Osteocyte (in vitro differentiated cells): ENCODE measurements around the gene UPF3A. TPM values are rescaled to one million over a fixed set of nuclear protein-coding genes. Genes with fewer than 3 reads are reported as not detected.
"Not testable (repeated sequence)": the region's sequence is repeated elsewhere in the genome, so short reads cannot be mapped to it uniquely, and the experiment has no call there.

Experiments used
- DNase-seq: peaks from one replicate; pipeline ENCODE4 v3.0.0; 2021; ENCODE audit warnings: mixed read lengths; ENCODE audit not compliant: unreplicated experiment; ENCODE audit errors: extremely low spot score
- H3K27ac Mint-ChIP-seq: one replicate; pipeline ENCODE4 v1.8.0; 2021; ENCODE audit warnings: mild to moderate bottlenecking, mixed read lengths; ENCODE audit not compliant: unreplicated experiment
- H3K27me3 Mint-ChIP-seq: one replicate; pipeline ENCODE4 v1.8.0; 2021; ENCODE audit warnings: mixed read lengths; ENCODE audit not compliant: unreplicated experiment
- H3K36me3 Mint-ChIP-seq: one replicate; pipeline ENCODE4 v1.8.0; 2021; ENCODE audit warnings: mixed read lengths; ENCODE audit not compliant: unreplicated experiment
- H3K4me1 Mint-ChIP-seq: one replicate; pipeline ENCODE4 v1.8.0; 2021; ENCODE audit warnings: mixed read lengths; ENCODE audit not compliant: unreplicated experiment
- H3K4me3 Mint-ChIP-seq: one replicate; pipeline ENCODE4 v1.8.0; 2021; ENCODE audit warnings: mild to moderate bottlenecking, moderate library complexity, mixed read lengths; ENCODE audit not compliant: unreplicated experiment
- H3K9me3 Mint-ChIP-seq: one replicate; pipeline ENCODE4 v1.8.0; 2021; ENCODE audit warnings: mixed read lengths; ENCODE audit not compliant: unreplicated experiment
- CTCF ChIP-seq: fragments of 200-600 bp; sonication (generic); IDR thresholded peaks from 2 replicates; pipeline ENCODE4 v1.5.0; 2021; ENCODE audit warnings: antibody characterized with exemption, mild to moderate bottlenecking, moderate library complexity
- total RNA-seq: library from RNA; stranded (reverse); gene quantifications from 2 replicates; pipeline ENCODE4 v1.2.1, GENCODE V29; 2021

Gene UPF3A
- total RNA-seq, 1 donor from 2014 or later: 63.1 TPM

- H3K9me3 Mint-ChIP-seq: no peaks in the 10 kb centered on the region
- H3K4me1 Mint-ChIP-seq: no peaks in the 10 kb centered on the region
- H3K27me3 Mint-ChIP-seq: no peaks in the 10 kb centered on the region
- no peak overlapping the region for H3K4me3 Mint-ChIP-seq
- no peak for DNase-seq
- no peak for TF ChIP-seq CTCF
- H3K27ac Mint-ChIP-seq: no peak overlapping the region
- H3K36me3 Mint-ChIP-seq: peaks cover 63% of the 10 kb centered on the region
These were observed 37.4 kb upstream of the UPF3A start for GRCh38 chr13:114243971-114244370.

- H3K27me3 Mint-ChIP-seq: no peaks in the 10 kb centered on the region
- H3K27ac Mint-ChIP-seq: no peak overlapping the region
- DNase-seq: no peak
- peaks cover 61% of the 10 kb centered on the region for H3K36me3 Mint-ChIP-seq
- H3K9me3 Mint-ChIP-seq: no peaks in the 10 kb centered on the region
- no peaks in the 10 kb centered on the region for H3K4me1 Mint-ChIP-seq
- no peak for TF ChIP-seq CTCF
- no peak overlapping the region for H3K4me3 Mint-ChIP-seq
These were observed 36.8 kb upstream of the UPF3A start for GRCh38 chr13:114244637-114245036.

- no peak overlapping the region for H3K4me3 Mint-ChIP-seq
These were observed 33.4 kb upstream of the UPF3A start for GRCh38 chr13:114248011-114248410.

GRCh38 chr13:114249077-114249476 lies 32.3 kb upstream of the UPF3A start:
- H3K27me3 Mint-ChIP-seq: no peaks in the 10 kb centered on the region
- H3K27ac Mint-ChIP-seq: no peak overlapping the region
- H3K4me1 Mint-ChIP-seq: no peaks in the 10 kb centered on the region
- H3K36me3 Mint-ChIP-seq: peaks cover 50% of the 10 kb centered on the region
- TF ChIP-seq CTCF: no peak
- no peak overlapping the region for H3K4me3 Mint-ChIP-seq
- no peaks in the 10 kb centered on the region for H3K9me3 Mint-ChIP-seq
- no peak for DNase-seq

More at GRCh38 chr13:114248011-114248410, 33.4 kb upstream of the UPF3A start:
- Mint-ChIP-seq H3K27me3 (no peaks in the 10 kb centered on the region), H3K36me3 (peaks cover 57% of the 10 kb centered on the region), H3K9me3 (no peaks in the 10 kb centered on the region), H3K4me1 (no peaks in the 10 kb centered on the region), H3K27ac (no peak overlapping the region)
- no peak for DNase-seq
- TF ChIP-seq CTCF: no peak

- not testable (repeated sequence) for H3K4me3 Mint-ChIP-seq, H3K9me3 Mint-ChIP-seq, DNase-seq, H3K27me3 Mint-ChIP-seq, H3K4me1 Mint-ChIP-seq, H3K27ac Mint-ChIP-seq
- H3K36me3 Mint-ChIP-seq: peaks cover 45% of the 10 kb centered on the region
These were observed 29.6 kb upstream of the UPF3A start for GRCh38 chr13:114251639-114252440.
